Erythroblast (primary cell): Measurements from ENCODE around the gene LAYN.

Experiments used
- GATA1 ChIP-seq: IDR thresholded peaks from 2 replicates; pipeline ENCODE4 v1.6.1; 2011; ENCODE audit warnings: low read depth, mild to moderate bottlenecking, control low read depth, low read length, moderate library complexity
- POLR2A ChIP-seq: IDR thresholded peaks from 2 replicates; pipeline ENCODE4 v1.6.1; 2011; ENCODE audit warnings: mild to moderate bottlenecking, low read length

DNA sequence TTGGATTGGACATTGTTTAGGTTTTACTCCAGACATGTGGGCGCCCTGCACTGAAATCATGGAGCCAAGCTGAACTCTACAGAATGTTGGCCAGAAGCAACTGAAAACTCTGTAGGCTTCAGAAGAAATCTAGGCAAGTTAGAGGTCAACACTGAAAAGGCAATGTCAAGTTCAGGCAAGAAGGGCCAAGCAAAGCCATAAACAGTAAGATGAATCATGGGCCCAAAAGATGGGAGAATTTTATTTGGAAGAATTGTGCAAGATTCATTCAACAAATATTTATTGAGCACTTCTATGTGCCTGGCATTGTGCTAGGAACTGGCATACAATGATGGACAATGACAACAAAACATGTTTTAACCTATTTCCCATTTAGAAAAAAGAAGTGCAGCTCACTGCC, 15.1 kb upstream of the LAYN start:
- TF ChIP-seq POLR2A (no peak), GATA1 (no peak)
